ENCODE results near the gene PTTG2. TPM values are rescaled to one million over a fixed set of nuclear protein-coding genes. Genes with fewer than 3 reads are reported as not detected.
"Not testable (repeated sequence)": the region's sequence is repeated elsewhere in the genome, so short reads cannot be mapped to it uniquely, and the experiment has no call there.

Gene PTTG2
- 1 to 10 TPM; 2.5 to 2.6 TPM for total RNA-seq
- long read RNA-seq, donor 1: 0 reads
- long read RNA-seq, donor 2: 0 reads

GRCh38 chr4:37960098-37960497 is at the start of gene PTTG2:
Gene PTTG2, plus strand, starts transcription at chr4:37960398. Its CDS starts 37 bp downstream, at chr4:37960435.
- intact Hi-C loops (cut with DNase I): no loop called here
- no peak for DNase-seq (ENCODE audit: low spot score)

GRCh38 chr4:37914539-37914938 is 45.7 kb upstream of the PTTG2 start:
- no peak for DNase-seq (ENCODE audit: low spot score)
- intact Hi-C loops (cut with DNase I): no loop called here

GRCh38 chr4:37917388-37917787 is 42.8 kb upstream of the PTTG2 start:
- no peak for DNase-seq (ENCODE audit: low spot score)
- intact Hi-C loops (cut with DNase I): no loop called here

- intact Hi-C loops (cut with DNase I): no loop called here
- DNase-seq (ENCODE audit: low spot score): no peak
These were observed 41.5 kb upstream of the PTTG2 start for GRCh38 chr4:37918653-37919052.

GRCh38 chr4:37922328-37922727 is 37.9 kb upstream of the PTTG2 start:
- no peak for DNase-seq (ENCODE audit: low spot score)
- intact Hi-C loops (cut with DNase I): no loop called here

GRCh38 chr4:37923089-37923488 is 37.1 kb upstream of the PTTG2 start:
- DNase-seq (ENCODE audit: low spot score); intact Hi-C loops (cut with DNase I): not testable (repeated sequence)

- DNase-seq (ENCODE audit: low spot score): no peak
- intact Hi-C loops (cut with DNase I): no loop called here
These were observed 35.3 kb upstream of the PTTG2 start for GRCh38 chr4:37924946-37925345.

- intact Hi-C loops (cut with DNase I): no loop called here
- DNase-seq (ENCODE audit: low spot score): no peak
These were observed 32.8 kb upstream of the PTTG2 start for GRCh38 chr4:37927434-37927833.

- DNase-seq (ENCODE audit: low spot score): no peak
- intact Hi-C loops (cut with DNase I): no loop called here
These were observed 31.5 kb upstream of the PTTG2 start for GRCh38 chr4:37928426-37929416.

GRCh38 chr4:37934096-37934495 is 26.1 kb upstream of the PTTG2 start:
- no peak for DNase-seq (ENCODE audit: low spot score)
- intact Hi-C loops (cut with DNase I): no loop called here

- DNase-seq (ENCODE audit: low spot score): no peak
- intact Hi-C loops (cut with DNase I): no loop called here
These were observed 25.6 kb upstream of the PTTG2 start for GRCh38 chr4:37934609-37935008.

- DNase-seq (ENCODE audit: low spot score): no peak
- intact Hi-C loops (cut with DNase I): no loop called here
These were observed 25.2 kb upstream of the PTTG2 start for GRCh38 chr4:37935026-37935425.

- DNase-seq (ENCODE audit: low spot score): no peak
- intact Hi-C loops (cut with DNase I): no loop called here
These were observed 23.2 kb upstream of the PTTG2 start for GRCh38 chr4:37936889-37937498.

- no peak for DNase-seq (ENCODE audit: low spot score)
- intact Hi-C loops (cut with DNase I): no loop called here
These were observed 22.0 kb upstream of the PTTG2 start for GRCh38 chr4:37938208-37938607.

- no peak for DNase-seq (ENCODE audit: low spot score)
These were observed 13.6 kb upstream of the PTTG2 start for GRCh38 chr4:37946503-37947179.

GRCh38 chr4:37948542-37948941 is 11.7 kb upstream of the PTTG2 start:
- intact Hi-C loops (cut with DNase I): no loop called here
- no peak for DNase-seq (ENCODE audit: low spot score)

More at GRCh38 chr4:37946503-37947179, 13.6 kb upstream of the PTTG2 start:
- intact Hi-C loops (cut with DNase I): no loop called here

- DNase-seq (ENCODE audit: low spot score): no peak
- intact Hi-C loops (cut with DNase I): no loop called here
These were observed 10.4 kb upstream of the PTTG2 start for GRCh38 chr4:37949636-37950426.

- peak; percentile 51 for DNase-seq (ENCODE audit: low spot score)
- intact Hi-C loops (cut with DNase I): no loop called here
These were observed 8.5 kb upstream of the PTTG2 start for GRCh38 chr4:37951461-37952352.
